NCI-H2081 treated with DMSO at 0.1 percent for 48 hours (cell line): ENCODE measurements around the gene APOD.
"Not testable (repeated sequence)": the region's sequence is repeated elsewhere in the genome, so short reads cannot be mapped to it uniquely, and the experiment has no call there.

Experiments
- DNase-seq: peaks from one replicate; lab custom pipeline; 2025; lab: John Stamatoyannopoulos, UW

APOD gene

GRCh38 chr3:195617784-195618659 lies 34.3 kb upstream of the APOD start:
- DNase-seq = not testable (repeated sequence)

DNA sequence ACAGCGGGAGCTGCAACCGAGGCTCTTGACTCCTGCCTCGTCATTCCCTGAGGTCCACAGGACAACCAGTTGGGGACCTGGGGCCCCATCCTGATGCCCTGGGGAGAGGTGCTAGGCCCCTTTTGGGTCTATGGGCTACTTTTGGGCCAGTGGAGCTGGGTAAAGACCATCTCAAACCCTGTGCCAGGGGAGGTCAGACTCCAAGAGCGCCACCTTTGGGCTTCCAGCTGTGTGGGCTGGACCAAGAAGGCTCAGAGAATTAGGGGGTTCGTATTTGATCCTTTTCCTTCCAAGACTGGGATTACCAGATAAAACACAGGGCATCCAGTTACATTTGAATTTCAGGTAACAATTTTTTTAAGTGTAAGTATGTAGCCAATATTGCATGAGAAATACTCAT lies 33.4 kb upstream of the APOD start:
- not testable (repeated sequence) for DNase-seq

DNA sequence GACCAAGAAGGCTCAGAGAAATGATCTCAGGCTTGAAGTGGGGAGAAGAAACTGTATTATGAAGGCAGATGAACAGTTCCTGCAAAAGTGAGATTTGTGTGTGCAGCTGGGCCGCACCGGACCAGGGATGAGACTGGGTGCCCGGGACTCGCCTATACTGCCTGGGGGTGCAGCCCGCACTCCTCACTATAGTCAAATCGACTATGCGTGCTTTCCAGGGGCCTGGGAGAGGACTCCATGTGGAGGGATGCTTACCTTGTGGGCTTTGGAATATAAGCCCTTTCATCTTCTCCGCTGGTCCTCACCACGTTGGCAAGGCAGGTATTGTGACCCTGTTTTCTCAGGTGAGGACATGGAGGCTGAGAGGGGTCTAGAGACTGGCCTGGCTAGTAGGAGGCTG lies 32.9 kb upstream of the APOD start:
- no peak for DNase-seq

DNA sequence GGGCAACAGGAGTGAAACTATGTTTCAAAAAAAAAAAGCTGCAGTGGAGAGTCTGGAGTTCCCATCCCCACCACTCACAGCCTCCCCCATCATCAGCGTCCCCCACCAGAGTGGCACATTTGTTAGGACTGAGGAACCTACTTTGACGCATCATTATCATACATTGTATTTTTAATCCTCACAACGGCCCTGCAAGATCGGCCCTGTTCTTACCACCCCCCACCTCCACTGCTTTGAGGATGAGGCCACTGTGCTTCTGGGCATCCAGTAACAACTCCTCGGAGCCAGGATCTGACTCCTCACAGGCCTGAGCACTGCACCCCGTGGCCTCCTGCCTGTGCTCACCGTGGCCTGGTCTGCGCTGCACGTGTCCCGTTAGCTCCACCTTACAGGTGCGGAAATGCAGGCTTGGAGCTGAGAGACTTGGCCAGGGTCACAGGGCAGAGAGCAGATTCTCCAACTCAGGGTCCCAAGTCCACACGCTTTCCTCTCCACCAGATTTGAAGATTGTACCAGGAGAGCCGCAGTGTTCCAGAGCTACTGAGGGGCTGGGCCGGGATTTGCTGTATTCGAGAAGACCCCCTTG lies 32.3 kb upstream of the APOD start:
- not testable (repeated sequence) for DNase-seq

DNA sequence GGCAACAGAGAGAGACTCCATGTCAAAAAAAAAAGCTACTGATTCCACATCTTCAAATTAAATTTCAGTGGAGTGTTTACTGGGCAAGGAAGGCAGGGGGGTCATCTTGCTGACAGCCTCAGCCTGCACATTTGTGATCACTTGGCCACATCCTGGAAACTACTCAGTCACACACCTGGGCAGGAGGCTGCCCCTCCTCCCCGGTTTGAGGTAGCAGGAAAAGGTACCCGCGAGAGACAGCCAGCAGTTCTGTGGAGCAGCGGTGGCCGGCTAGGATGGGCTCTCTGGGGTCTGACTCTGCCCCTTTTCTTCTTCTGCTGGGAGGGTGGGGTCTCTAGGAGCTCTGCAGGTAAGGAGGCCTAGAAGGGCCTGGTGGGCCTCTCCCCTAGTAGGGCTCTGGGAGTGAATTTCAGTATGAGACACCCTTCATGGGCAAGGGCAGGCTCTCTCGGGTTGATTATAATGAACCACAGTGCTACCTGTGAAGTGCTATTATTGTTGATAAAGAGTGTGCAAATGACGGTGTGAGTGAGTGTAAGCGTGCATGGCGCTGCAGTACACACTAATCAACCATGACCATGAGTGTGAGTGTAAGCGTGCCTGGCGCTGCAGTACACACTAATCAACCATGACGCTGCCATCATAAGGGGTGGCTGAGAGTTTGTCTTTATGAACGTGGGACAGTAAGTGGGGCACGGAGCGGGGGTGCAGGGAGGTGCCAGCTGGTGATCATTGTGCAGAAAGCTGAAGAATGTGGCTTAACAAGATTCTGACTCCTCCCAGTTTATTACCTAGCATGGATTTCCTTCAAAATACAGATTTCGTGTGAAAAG lies 31.1 kb upstream of the APOD start:
- not testable (repeated sequence) for DNase-seq

GRCh38 chr3:195613468-195614069 lies 29.8 kb upstream of the APOD start:
- no peak for DNase-seq

DNA sequence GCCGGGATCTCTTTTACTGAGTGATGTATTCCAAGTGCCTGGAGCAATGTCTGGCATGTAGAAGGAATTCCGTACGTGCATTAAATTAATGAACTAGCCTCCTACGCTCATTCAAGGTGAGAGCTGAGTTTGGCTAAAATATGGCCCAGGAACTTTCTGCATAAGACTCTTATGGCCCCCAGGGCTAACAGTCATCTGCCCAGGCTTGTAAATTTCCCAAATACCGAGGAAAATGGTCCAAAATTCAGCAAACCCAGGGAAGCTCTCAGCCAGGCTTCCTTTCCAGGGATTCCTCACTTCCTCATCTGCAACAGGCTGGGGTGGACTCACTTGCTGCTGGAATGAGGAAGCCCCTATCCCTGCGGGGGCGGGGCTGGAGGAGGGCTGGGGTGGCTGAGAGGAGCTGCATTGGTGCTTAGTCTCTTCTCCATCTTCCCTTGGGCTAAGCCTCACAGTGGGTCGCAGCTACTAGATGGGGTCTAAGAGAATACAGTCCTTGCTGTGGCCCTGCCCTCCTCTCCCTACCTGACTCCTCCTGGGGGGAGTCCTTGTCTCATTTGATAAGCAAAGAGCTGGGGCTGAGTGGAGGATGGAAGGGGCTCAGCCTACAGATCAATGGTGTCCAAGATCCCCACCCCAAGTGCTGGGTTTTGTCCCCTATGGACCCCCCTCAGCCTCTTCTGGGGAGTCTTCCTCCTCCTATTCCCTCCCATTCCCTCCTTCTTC lies 28.5 kb upstream of the APOD start:
- no peak for DNase-seq

DNA sequence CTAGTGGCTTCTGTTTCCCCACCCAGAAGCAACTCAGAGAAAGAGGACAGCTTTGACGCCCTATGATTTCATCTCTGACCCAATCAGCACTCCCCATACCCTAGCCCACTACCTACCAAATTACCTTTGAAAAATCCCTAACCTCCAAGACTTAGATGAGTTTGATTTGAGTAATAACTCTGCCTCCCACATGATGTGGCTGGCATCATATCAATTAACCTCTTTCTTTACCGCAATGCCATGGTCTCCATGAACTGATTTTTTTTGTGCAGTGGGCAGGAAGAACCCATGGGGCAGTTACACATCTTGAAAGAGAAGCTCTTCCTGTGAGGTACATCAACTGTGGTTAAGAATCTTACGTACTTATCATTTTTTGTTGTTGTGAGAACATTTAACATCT lies 25.5 kb upstream of the APOD start:
- no peak for DNase-seq

DNA sequence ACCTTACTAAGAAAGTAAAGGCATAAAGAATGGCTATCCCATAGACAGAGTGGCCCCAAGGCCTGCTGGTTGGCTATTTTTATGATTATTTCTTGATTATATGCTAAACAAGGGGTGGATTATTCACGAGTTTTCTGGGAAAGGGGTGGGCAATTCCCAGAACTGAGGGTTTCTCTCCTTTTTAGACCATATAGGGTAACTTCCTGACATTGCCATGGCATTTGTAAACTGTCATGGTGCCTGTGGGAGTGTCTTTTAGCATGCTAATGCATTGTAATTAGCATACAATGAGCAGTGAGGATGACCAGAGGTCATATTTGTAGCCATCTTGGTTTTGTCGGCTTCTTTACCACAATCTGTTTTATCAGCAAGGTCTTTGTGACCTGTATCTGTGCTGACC lies 18.0 kb upstream of the APOD start:
- DNase-seq = not testable (repeated sequence)

- DNase-seq = no peak
These were observed 17.6 kb upstream of the APOD start for GRCh38 chr3:195601382-195601781.

DNA sequence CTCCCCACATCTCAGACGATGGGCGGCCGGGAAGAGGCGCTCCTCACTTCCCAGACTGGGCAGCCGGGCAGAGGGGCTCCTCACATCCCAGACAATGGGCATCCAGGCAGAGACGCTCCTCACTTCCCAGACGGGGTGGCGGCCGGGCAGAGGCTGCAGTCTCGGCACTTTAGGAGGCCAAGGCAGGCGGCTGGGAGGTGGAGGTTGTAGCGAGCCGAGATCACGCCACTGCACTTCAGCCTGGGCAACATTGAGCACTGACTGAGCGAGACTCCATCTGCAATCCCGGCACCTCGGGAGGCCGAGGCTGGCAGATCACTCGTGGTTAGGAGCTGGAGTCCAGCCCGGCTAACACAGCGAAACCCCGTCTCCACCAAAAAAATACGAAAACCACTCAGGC lies 16.2 kb upstream of the APOD start:
- not testable (repeated sequence) for DNase-seq

- DNase-seq = not testable (repeated sequence)
These were observed 15.8 kb upstream of the APOD start for GRCh38 chr3:195599516-195599915.

DNA sequence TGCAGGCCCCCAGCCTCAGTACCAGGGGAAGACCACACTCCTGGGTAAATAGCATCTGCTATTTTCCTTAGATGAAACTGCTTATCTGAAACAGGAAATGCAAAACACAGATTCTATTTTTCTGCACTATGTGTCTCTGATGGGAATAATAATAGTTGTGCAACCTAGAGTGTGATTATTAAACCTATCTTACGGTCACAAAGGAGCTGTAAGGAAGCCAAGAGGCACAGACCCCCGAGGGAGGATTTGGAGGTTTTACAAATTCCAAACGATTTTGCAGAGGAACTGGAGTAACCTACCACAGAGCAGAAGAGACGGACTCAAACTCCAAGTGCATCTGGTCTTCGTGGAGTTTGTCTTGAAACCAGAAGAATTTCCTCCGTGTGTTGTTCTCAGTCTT lies 14.1 kb upstream of the APOD start:
- no peak for DNase-seq

GRCh38 chr3:195597229-195597628 lies 13.5 kb upstream of the APOD start:
- no peak for DNase-seq

DNA sequence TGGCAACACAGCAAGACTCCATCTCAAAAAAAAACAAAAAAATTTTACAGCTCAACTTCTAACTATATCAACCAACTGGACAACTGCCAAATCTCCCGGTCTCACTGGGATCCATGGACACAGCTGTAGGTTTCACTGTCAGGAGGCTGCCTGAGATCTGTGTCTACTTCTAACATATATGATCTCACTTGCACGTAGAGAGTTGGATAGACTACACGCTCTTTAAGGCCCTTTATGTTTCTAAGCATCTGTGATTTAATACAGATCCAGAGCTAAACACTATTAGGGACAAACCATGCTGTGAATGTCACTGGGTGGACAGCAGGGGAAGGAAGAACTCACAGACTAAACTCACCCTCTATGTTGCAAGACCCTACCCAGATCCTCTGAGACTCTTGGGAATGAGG lies 13.0 kb upstream of the APOD start:
- DNase-seq = no peak

DNA sequence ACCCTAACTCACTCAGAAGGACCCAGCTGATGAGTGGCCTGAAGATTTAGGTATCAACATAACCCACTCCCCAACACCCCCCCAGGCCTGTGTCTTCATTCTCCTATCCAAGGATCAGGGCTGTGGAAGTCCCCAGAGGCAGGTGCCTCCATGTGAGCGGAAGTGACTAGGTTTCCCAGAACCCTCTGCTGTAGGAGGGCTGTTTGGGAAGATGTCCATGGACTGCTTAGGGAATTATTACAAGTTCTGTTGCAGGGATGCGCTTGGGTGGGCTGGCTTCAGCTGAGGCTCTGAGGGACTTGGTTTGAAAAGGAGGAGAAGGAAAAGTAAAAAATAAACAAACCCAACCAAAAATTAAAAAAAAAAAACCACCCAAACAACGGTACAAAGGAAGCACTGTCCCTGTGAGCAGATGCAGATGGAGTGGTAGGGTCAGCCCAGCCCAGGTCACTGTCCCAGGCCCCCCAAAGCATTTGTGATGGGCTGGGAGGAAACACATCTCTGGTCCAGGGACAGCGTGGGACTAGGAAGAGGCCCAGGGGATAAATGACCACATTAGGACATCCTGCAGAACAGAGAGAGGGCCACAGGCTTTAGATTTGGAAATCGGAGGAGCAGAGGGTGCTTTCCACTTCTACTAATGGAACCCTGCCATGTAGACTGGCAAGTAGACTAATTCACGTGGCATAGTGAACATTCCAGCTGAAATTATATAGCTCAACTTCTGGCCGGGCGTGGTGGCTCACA lies 12.2 kb upstream of the APOD start:
- no peak for DNase-seq

GRCh38 chr3:195591852-195592251 lies 8.1 kb upstream of the APOD start:
- DNase-seq = no peak

DNA sequence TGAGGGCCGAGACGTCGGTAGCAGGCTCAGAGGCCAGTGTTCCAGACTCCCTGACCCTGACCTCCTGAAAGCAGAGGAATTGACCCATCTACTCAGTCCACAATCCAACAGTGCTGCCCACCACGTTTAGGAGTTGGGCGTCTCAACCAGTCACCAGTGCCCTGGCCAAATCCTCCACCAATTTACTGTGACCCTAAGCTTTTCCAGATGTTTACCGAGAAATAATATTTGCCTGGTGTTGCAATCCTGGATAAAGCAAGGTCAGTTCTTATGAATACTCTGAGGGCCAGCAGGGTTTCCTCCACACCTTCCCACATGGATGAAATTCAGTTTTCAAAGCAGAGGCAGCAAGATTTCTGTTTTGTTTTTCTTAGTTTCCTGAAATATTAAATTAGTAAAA lies 7.5 kb upstream of the APOD start:
- no peak for DNase-seq

- DNase-seq = not testable (repeated sequence)
These were observed 6.6 kb upstream of the APOD start for GRCh38 chr3:195590381-195590780.

DNA sequence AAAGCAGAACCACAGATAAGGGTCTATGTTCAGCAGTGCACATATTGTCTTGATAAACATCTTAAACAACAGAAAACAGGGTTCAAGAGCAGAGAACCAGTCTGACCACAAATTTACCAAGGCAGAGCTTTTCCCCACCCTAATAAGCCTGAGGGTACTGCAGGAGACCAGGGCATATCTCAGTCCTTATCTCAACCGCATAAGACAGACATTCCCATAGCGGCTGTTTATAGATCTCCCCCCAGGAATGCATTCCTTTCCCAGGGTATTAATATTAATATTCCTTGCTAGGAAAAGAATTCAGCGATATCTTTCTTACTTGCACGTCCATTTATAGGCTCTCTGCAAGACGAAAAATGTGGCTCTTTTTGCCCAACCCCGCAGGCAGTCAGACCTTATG lies 6.1 kb upstream of the APOD start:
- DNase-seq = not testable (repeated sequence)

DNA sequence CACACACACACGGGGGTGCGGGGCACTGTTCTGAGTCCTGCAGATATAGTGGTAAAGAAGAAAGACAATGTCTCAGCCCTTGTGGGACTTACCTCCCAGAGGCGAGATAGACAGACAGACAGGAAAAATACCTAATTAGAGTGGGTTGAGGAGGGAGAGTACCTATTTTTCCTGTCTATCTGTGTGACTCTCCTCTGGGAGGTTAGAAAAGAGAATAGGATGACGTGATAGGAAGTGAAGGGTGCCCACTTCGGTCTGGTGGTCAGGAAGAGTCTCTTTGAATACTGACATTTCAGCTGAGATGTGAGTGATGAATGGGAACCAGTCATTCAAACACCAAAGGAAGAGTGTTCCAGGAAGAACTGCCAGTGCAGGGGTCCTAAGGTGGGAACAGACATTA lies 4.1 kb upstream of the APOD start:
- DNase-seq = no peak
